Activated T-cell treated with anti-CD3 and anti-CD28 coated beads, Interleukin-2, amount 50 U/mL, for 1 hour (primary cell): ENCODE data around the gene ABCA3.
"Not testable (repeated sequence)": the region's sequence is repeated elsewhere in the genome, so short reads cannot be mapped to it uniquely, and the experiment has no call there.

Experiments used
- DNase-seq: peaks from one replicate; pipeline ENCODE4 v3.0.0-alpha.2; 2020

Gene ABCA3

DNA sequence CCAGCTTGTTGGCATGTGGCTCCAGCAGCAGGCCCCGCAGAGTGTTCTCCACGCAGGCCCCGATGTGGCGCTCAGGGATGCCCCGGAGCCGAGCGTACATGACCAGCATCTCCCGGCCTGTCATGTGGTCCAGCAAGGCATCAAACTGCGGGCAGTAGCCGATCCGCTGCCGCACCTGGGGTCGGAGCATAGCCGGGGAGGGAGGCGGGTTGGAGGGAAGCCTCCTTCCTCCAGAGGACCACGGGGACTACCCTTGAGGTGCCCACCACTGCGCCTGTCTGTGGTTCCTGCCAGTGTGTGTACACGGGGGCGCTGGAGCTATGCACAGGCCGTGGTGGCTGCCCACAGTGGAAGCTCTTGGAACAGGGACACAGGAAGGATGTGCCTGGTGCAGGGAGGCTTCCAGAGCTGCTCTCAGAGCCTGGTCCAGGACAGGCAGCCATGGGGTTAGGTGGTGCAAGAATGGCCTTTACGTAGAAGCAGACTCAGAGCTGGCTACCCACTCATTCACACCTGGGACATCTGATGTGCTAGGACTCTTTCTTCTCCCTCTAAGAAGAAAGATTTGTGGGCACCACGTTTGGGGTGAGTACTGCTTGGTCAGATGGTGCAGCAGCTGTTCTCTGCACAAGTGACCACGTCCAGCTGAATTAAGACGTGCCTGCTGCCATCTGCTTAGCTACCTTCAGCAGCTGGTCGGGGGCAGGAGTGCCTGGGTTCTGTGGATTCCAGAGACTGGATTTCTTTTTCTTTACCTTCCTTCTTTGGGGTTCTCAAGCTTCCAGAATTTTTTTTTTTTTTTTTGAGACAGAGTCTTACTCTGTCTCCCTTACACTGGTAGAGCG is 61.4 kb downstream of the ABCA3 start:
- no peak for DNase-seq

DNA sequence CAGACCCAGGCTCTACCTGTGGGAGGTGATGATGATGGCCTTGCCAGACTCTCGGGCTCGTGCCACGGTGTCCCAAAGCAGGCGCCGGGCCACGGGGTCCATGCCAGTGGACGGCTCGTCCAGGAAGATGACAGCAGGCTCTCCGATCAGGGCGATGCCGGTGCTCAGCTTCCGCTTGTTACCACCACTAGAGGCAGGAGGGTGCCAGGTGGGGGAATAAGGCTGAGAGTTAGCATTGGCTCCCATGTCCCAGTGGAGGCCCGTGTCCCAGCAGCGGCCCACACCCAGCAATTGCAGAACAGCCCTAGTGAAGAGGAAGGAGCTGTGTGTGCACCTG is 62.3 kb downstream of the ABCA3 start:
- DNase-seq, result no peak

DNA sequence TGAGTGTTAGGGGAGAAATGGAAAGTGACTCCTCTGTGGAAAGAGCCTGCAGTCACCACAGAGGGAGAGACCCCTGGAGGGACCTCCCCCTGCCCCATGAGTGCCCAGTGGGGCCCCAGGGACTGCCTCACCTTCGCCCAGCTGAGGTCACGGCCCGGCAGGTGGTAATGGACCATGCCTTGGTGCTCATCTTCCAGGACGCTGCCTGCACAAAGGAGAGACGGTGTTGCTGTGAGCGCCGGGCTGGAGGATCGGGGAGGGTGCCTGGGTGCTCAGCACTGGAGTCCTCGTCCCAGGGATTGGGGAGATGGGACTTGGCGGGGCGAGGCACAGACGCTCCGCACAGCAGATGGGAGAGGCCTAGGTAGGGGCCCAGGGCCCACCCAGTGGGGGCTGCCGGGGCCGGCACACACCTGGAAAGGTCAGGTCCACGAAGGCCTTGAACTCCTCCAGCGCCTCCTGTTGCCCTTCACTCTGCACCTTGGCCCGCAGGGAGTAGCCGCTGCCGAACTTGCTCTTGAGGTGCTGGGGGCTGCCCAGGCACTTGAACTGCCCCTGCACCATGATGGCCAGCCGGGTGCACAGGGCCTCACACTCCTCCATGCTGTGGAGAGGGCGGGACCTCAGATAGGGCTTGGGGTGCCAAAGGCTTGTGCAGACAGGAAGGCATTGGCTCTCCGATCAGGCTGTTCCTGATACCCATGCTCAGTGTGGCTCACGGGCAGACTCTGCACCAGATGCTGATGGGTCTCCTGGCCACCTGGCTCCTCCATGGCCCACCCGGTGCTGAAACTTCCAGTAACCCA is 62.9 kb downstream of the ABCA3 start:
- no peak for DNase-seq

DNA sequence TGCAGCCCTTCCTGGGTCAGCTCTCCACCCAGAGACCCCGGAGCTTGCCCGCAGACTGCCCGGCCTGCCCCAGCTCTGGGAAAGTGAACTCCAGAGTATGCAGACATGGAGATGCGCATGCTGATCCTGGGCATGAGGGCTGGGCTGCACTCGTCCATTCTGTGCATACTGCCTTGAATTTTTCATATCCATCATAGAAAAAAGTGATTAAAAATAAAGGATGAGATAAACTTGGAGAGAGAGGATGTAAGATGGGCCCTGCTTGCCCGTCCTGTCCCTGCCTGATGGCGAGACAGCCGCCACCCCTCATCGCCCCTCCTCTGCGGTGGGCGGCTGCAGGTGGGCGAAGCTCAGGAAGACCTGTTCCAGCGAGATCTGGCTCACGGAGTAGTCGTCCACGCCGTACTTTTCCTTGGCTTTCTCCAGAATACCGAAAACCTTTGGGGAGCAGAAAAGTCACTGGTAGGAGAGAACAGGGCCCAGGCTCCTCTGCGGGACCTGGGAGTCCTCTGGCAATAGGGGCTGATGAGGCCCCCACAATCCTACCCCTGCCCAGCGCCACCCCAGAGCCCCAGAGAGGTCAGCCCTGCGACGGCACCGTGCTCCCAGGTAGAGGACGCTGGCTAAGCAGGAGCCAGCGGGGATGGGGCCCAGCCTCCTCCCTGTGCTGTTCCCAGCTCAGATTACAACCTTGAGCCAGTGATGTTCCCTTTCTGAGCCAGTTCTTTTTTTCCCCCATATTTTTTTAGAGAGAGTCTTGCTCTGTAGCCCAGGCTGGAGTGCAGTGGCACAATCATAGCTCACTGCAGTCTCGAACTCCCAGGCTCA is 63.9 kb downstream of the ABCA3 start:
- DNase-seq, result no peak

DNA sequence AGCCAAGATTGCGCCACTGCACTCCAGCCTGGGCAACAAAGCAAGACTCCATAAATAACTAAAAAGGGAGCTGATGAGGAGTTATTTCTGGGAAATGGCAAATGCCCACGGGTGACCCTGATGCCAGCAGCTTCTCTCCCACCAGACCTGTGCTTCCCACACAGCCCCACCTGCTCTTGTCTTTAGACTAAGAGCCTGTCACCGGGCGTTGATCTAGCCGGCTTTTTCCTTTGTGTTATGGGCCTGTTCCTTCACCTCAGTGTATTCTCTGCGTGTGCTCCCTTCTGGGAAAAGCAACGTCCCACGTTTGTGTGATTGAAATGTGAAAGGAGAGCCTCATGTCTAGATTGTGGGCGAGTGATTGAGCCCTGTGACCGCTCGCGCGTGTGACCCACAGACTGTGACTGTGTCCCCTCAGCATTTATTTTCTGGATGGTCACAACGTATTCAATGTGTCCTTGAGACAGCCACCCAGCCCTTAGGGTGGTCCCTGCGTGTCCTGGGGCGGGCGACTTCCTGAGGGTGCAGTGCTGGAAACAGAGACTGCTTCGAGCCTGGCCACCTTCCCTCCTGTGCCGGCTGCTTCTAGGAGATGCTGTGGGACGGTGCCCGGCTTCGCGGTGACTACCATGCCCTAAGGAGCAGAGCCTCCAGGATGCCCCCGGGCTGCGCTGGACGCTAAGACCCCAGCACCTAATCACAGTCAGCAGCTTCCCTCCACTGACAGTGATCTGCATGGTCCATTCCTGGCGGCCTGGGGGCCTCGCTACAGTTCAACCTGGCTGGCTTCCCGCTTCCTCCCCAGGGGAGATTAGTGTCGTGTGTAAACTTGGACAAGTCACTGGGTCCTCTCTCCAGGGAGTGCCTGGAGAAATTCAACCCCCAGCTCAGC is 64.8 kb downstream of the ABCA3 start:
- DNase-seq, result no peak

DNA sequence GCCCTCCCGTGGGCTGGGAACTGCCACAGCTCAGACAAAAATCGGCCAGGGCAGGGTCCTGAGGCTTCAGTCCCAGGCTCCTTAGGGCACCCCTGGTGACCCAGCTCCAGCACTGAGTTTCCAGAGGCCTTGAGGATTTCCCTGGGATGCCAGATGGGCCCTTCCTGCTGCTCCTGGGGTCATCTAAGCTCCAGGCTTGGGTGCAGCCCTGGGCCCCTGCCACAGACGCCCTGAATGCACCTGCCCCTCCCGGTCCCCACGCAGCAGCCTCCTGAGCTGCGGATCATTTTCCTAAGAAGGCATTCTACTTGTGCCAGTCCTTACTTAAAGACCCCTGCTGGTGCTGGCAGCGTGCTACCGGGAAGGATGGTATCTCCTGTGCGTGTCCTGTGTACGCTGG is 66.6 kb downstream of the ABCA3 start:
- DNase-seq, result no peak

DNA sequence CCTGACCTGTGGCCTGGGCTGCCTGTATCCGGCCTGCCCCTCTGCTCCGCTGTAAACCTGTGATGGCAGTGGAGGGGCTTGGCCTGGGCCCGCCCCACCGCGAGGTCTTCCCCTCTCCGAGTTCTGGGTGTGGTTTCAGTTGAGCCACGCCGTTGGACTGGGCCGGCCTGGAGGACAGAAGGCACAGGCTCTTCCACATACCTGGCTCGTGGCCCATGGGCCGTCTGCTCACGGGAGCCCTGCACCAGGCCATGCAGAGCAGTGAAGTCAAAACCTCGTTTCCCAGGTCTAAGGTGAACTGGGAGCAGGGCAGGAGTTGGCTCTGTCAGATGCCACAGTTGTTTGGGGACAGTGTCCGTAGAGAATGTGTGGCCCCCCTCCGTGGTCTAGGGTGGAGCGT is 67.0 kb downstream of the ABCA3 start:
- no peak for DNase-seq

DNA sequence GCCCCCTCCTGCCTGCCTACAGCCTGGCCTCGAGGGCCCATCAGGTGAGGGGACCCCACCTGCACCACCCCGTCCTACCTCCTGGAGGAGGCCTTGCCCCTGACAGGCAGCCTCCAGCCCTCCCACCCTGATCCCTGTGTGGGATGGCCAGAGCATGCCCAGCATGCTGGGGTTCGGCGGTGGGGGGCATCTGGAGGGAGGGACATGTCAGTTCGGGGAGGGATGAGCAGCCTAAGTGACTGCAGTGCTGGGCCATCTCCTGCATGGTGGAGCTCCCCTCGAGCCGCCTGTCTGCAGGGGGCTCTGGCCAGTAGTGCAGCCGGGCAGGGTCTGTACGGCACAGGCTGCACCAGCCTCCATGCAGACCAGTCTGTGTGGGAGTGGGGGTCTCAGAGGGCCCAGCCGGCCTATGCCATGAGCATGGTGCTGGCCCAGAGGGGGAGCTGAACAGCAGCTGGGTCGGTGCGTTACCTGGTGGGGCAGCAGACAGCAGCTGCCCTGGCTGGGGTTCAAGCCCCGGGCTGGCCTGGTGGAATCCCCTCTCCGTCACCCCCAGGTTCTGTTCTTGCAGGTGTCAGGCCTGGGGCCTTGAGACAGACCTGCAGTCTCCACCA is 68.6 kb downstream of the ABCA3 start:
- DNase-seq, result no peak

DNA sequence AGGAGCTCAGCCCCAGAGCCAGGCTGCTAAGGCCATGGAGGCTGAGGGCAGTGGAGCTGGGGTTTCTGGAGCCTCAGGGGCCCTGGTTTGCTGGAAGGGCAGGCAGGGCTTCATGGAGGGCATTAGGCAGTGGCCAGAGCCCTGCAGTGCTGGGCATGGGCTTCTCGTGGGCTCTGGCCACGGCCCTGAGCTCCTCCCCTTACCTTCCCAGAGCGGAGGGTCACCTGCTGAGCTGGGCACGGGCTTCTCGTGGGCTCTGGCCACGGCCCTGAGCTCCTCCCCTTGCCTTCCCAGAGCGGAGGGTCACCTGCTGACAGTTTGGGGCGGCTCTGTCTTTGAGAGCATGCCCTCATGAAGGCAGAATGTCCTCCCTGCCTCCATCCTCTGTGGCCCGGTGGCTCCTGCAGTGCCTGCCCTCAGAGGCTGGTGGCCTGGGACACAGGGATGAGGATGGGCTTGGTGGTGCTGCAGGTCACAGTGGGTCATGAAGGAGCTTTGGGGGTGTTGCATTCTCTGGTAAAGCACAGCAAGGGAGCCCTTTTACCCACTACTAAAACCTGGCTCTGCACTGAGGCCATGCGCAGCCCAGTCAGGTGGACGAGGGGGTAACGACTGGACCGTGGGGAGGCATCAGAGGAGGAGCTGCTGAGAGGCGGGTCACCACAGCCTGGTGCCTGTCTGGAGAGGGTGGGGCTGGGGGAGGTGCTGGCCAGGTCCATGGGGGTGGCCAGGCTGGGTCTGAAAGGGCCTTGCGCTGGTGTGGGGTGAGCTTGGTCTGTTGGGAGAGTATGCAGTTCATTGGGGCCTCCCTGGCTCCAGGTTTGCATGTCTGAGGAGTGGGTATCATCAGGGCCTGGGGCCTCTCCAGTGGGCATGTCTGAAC is 69.7 kb downstream of the ABCA3 start:
- no peak for DNase-seq

DNA sequence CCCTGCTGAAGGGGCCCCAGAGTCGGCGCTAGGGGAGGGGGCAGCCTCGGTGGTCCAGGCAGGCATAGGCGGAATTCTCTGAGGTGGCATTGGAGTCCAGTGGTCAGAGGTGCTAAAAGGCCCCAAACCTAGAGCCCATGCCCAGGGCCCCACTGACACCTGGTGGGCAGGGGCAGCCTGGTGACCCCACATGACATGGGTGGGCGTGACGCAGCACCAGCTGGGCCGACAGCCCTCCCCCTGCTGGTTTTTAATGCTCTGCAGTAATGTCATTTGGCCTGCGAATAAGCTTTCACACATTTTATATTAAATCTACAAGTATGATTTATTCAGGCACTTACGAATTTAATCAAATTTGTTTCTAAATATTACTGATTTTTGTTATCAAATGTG is 70.5 kb downstream of the ABCA3 start:
- DNase-seq, result no peak

DNA sequence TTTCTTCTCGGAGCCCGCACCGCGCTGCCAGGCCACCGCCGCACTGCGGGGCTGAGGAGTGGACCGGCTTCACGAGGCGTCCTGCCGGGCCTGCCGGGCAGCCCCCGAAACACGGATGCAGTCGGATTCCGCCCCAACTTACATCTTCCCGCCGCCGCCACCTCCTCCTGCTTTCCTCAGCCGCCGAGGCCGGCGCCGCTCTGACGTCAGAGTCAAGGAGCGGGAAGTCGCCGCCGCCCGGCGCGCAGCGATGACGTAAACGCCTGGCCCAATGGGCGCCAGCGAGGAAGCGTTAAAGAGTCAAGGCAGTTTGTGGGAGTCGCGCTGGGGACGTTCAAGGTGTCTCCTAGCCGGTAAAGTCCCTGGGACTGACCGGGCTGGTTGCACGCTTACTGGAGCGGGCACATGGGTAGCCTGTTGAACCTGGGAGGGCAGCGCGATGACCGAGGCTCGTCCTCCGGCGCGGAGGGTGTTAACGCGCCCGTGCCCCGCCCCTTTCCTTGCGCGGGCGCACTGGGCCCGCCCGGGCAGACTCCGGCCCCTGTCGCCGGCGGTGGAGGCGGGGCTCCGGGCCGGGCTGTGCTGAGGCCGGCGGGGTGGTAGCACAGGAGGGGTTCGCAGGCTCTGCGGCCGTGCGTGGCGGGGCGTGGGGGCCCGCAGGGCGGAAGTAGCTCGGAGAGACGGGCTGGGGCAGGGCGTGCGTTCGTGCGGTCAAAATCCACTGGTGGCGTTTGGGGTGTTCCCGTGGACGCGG is 72.4 kb downstream of the ABCA3 start, which contains the start of gene RNPS1:
Gene RNPS1, minus strand, starts transcription at position 214 of the 754 bp plus-strand sequence. CDS start 3,483 bp downstream, outside the sequence.
- DNase-seq, result peak; percentile 98

DNA sequence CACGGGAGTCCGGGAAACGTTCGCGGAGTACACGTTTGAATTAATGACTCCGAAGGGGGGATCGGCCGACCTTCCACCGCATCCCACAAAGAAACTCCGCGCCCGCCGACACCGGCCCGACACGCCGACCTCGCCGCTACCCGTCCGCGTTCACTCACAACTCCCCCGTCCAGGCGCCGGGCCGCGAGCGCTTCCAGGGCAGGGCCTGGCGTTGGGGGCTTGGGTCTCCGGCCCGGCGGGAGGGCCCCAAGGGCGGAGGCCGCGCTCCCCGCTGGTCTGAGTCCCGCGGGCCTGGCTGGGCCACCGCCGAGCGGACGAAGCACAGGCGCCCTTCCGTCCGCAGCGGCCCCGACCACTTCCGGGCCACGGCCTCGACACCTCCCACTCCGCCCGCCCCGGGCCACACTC is 73.0 kb downstream of the ABCA3 start:
- DNase-seq, result not testable (repeated sequence)

DNA sequence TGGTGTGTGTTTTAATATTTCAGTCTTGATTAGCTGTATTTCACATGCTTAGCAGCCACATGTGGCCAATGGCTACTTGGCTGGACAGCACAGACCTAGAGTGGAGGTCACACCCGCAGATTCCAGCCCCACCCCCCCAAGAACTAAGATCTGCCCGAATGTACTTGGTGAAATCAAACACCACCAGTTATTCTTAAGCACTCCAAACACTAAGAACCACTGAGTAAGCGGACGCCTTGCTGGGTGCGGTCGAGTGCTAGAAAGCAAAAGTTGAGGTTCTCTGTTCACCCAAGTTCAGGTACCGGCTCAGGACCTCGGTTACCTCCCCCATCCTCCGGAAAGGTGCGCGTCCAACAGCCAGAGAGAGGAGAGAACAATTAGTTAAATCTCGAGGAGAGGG is 73.6 kb downstream of the ABCA3 start:
- DNase-seq, result peak; percentile 34

DNA sequence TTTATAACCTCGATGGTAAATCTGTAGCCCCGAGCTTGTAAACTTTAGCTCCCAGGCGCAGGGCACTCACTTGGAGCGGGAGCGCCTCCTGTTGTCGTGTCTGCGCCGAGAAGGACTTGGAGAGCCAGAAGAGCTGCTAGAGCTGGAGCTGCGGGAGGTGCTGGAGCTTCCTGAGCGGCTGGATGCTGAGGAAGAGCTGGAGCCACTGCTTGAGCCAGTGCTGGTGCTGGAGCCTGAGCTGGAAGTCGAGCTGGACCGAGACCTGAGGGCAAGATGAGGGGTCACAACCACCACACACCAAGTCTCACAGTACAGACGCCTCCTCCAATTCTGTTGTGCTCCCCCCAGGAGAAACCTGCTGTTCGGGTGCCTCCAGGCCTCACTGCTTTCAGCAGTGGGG is 77.5 kb downstream of the ABCA3 start:
- DNase-seq, result not testable (repeated sequence)

DNA sequence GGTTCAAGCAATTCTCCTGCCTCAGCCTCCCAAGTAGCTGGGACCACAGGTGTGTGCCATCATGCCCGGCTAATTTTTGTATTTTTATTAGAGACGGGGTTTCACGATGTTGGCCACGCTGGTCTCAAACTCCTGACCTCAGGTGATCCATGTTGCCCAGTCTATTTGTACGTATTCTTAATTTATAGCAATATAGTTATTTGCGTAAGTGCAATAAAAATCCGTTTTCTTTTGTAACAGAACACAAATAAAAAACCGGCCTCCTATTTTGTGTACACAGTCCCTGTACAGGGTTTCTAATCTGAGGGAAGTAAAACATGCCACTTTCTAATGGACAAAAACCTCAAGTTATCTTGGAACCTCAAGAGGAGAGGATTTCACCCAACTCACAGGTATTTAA is 80.3 kb downstream of the ABCA3 start:
- DNase-seq, result no peak

DNA sequence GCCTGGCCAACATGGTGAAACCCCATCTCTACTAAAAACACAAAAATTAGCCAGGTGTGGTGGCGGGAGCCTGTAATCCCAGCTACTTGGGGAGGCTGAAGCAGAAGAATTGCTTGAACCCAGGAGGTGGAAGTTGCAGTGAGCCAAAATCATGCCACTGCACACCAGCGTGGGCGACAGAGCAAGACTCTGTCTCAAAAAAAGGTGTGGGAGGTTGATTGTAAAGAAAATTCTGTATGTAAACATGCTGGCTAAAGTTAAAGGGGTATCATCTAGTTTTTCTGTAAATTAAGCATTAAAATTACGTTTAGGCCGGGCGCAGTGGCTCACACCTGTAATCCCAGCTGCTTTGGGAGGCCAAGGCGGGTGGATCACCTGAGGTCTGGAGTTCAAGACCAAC is 82.0 kb downstream of the ABCA3 start:
- not testable (repeated sequence) for DNase-seq

DNA sequence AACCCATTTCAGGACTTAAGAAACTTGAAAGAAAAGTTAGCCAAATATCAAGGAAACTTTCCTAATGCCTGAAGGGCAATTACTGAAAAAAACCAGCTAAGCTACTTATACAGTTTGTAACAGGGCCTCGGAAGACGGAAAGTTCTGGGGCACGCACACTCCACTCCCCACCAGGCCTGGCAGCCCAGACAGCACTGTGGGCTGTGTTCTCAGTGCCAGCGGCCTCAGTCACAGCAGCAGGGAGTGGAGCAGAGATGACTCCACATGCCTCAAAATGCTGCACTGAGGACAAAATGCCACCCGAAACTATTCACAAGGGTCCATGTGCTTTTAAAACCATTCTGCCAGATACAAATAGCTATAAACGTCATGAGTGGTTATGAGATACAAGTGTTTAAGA is 82.8 kb downstream of the ABCA3 start:
- DNase-seq, result no peak

DNA sequence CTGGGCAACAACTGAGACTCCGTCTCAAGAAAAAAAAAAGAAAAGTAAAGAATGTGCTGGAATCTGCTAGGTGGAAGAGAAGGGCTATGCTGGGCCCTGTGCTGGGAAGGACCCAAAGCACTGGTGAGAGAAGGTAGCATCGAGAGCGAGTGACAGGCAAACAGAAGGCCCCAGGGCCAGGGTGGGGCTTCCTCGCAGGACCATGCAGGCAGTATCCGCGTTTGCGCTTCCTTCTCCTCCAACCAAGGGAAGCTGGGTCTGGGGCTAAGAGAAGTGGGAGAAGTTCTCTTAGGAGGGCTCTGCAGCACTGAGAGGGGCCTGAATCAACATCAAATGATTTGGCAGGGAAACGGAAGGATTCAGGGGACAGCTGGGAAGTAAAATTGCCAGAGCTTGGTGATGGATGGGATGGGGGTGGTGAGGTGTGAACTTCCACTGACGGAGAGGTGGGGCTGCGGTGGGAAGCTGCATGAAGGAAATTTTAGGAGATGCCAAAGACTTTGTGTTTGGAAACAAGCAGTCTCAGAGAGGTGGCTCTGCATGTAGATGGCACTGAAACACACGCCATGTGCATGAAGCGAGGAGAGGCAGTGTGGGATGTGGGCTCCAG is 83.9 kb downstream of the ABCA3 start:
- no peak for DNase-seq

DNA sequence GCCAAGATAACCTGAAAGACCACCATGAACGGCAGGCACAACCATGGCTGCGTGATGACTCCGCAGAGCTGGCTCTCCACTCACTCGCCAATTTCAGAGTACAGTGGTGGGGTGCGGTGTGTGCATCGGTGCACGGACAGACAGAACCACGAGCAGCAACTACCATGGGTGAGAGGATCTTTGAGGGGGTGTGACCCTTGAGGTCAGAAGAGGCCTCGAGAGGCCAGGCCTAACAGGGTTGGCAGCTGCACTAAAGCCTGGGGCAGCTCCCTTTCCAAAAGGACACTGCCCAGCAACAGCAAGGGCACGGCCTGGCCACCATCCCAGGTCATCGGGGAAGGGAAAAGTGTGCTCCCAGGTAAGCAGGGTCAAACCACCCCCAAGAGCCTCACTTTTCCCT is 87.2 kb downstream of the ABCA3 start:
- no peak for DNase-seq

DNA sequence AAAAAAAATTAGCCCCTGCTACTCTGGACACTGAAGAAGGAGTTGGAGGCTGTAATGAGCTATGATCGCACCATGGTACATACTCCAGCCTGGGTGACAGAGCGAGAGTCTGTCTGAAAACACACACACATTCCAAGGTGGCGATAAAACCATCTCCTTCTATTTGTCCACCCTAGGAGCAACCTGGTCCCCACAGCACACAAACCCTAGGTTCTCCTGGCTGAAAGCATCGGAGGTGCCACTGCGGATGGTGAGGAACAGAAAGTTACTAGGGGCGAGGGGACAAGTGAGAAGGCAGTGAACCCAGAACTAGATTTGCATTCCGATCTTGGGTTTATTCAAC is 87.8 kb downstream of the ABCA3 start:
- DNase-seq, result no peak
